Hematopoietic multipotent progenitor cell treated with erythropoietin and hydrocortisone succinate and interleukin-3 and kit ligand, for 6 days (in vitro differentiated cells): ENCODE data around the gene CAMSAP1.

Source experiments
- DNase-seq: peaks from one replicate; pipeline ENCODE4 v3.0.0-alpha.2; 2015

The CAMSAP1 gene

GRCh38 chr9:135809166-135809565 is 98.2 kb downstream of the CAMSAP1 start:
- no peak for DNase-seq

- no peak for DNase-seq
Measured at GRCh38 chr9:135805422-135806022, 101.8 kb downstream of the CAMSAP1 start.

- DNase-seq, result peak; percentile 67
Measured at GRCh38 chr9:135804581-135805421, 102.5 kb downstream of the CAMSAP1 start.

GRCh38 chr9:135803441-135803840 is 103.9 kb downstream of the CAMSAP1 start:
- DNase-seq, result no peak

GRCh38 chr9:135802876-135803419 is 104.4 kb downstream of the CAMSAP1 start:
- no peak for DNase-seq

GRCh38 chr9:135801070-135801469 is 106.3 kb downstream of the CAMSAP1 start:
- no peak for DNase-seq

- no peak for DNase-seq
Measured at GRCh38 chr9:135799261-135799660, 108.1 kb downstream of the CAMSAP1 start.

GRCh38 chr9:135798263-135798585 is 109.1 kb downstream of the CAMSAP1 start:
- no peak for DNase-seq

GRCh38 chr9:135797507-135798262 is 109.7 kb downstream of the CAMSAP1 start:
- DNase-seq, result peak; percentile 67

- DNase-seq, result no peak
Measured at GRCh38 chr9:135796784-135797485, 110.4 kb downstream of the CAMSAP1 start.

- DNase-seq, result no peak
Measured at GRCh38 chr9:135795391-135795790, 112.0 kb downstream of the CAMSAP1 start.

GRCh38 chr9:135794361-135794885 is 112.9 kb downstream of the CAMSAP1 start:
- no peak for DNase-seq

GRCh38 chr9:135794057-135794335 is 113.3 kb downstream of the CAMSAP1 start:
- DNase-seq, result no peak

- DNase-seq, result no peak
Measured at GRCh38 chr9:135793221-135794056, 113.9 kb downstream of the CAMSAP1 start.

- no peak for DNase-seq
Measured at GRCh38 chr9:135792268-135793128, 114.8 kb downstream of the CAMSAP1 start.

- no peak for DNase-seq
Measured at GRCh38 chr9:135791431-135792267, 115.7 kb downstream of the CAMSAP1 start.

GRCh38 chr9:135790850-135791249 is 116.5 kb downstream of the CAMSAP1 start:
- DNase-seq, result no peak

GRCh38 chr9:135790356-135790755 is 117.0 kb downstream of the CAMSAP1 start:
- DNase-seq, result no peak

GRCh38 chr9:135789838-135790291 is 117.5 kb downstream of the CAMSAP1 start:
- no peak for DNase-seq
